ENCODE measurements around the gene ECPAS.
"Not testable (repeated sequence)": the region's sequence is repeated elsewhere in the genome, so short reads cannot be mapped to it uniquely, and the experiment has no call there.

Gene ECPAS

DNA sequence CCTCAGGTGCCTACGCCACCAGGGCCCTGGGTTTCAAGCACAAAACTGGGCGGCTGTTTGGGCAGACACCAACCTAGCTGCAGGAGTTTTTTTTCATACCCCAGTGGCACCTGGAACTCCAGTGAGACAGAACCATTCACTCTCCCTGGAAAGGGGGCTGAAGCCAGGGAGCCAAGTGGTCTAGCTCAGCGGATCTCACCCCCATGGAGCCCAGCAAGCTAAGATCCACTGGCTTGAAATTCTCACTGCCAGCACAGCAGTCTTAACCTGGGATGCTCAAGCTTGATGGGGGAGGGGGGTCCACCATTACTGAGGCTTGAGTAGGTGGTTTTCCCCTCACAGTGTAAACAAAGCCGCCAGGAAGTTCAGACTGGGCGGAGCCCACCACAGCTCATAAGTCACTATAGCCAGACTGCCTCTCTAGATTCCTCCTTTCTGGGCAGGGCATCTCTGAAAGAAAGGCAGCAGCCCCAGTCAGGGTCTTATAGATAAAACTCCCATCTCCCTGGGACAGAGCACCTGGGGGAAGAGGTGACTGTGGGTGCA lies 149.8 kb downstream of the ECPAS start:
- DNase-seq: not testable (repeated sequence)

DNA sequence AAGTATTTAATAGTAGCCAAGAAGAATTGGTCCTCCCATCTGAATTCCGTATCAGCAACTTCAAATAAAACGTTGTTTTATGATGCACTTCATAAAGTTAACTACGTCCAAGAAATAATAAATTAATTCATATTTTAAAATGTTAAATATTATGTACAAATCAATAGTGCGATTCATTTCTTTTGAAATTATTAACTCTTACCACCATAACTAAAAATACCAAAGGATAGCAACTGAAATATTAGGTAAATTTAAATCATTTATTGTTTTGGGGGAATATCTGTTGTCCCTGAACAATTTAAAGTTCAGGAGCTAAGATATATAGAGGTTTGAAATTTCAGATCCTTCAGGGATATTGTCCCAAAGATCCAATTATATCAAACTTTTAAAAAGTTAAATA lies 154.1 kb downstream of the ECPAS start, which contains the start of gene OR2K2:
TSS of gene OR2K2 (minus strand) at position 101 of the 400 bp plus-strand sequence. CDS start 1,791 bp downstream, outside the sequence.
- no peak for DNase-seq

DNA sequence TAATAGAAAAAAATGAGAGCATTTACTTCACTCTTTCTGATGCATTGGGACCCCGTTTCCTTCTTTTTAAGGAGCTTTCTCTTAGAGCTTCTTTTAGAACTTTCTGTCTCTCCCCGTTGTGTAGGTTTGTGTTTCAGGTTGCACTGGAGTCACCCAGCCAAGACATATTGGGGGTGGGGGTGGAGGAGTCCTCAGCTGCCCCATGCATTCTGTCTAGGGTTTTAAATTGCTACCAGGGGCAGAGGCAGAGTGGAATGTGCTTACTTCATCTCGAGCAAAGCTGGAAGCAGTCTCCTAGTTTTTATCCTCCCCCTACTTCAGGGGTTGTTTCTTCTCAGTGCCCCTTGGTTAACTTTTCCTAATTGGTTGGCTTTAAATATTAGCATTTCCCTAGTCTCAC lies 163.6 kb downstream of the ECPAS start:
- no peak for DNase-seq

DNA sequence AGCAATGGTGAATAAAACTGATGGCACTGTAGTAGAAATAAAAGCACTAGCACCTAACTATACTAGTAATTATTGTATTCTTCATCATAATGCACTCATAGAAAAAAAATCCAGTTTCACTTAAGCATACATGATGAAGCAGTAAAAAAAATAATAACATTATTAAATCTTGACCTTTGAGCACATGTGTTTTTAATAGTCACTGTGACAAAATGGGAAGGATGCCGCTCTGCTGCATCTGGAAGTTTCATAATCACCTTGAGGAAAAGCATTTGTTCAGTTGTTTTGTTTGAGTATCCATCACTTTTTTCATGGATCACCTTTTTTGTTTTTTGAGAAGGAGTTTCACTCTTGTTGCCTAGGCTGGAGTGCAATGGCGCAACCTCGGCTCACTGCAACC lies 167.4 kb downstream of the ECPAS start:
- DNase-seq: no peak
